ENCODE data around the gene ALDH2.

Gene ALDH2

DNA sequence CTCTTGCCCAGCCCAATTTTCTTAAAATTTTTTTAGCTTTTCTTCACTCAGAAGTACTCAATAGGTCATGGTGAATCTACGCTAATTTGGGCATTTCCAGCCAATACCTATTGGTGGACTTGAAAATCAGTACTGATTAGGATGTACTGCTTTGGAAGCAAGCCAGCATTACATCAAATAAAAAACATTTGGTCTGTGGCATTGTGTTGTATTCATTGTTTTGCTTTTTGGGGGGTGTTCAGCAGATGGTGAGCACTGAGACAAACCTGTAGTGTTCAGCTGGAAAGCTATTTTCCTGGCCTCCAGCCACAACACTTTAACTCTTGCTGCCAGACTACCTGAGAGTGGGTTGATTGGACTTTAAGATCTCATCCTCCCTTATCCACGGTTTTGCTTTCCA is 79.3 kb downstream of the ALDH2 start:
- Histone ChIP-seq H3K36me3 (peaks cover 63% of the 10 kb centered on the region), H3K9me3 (no peaks in the 10 kb centered on the region; the same call in 1 of the 2 replicates), H3K27me3 (no peaks in the 10 kb centered on the region), H3K4me1 (no peaks in the 10 kb centered on the region), H3K4me3 (ENCODE audit: low read depth, low read length) (no peak overlapping the region)
- TF ChIP-seq, protein P1, sequence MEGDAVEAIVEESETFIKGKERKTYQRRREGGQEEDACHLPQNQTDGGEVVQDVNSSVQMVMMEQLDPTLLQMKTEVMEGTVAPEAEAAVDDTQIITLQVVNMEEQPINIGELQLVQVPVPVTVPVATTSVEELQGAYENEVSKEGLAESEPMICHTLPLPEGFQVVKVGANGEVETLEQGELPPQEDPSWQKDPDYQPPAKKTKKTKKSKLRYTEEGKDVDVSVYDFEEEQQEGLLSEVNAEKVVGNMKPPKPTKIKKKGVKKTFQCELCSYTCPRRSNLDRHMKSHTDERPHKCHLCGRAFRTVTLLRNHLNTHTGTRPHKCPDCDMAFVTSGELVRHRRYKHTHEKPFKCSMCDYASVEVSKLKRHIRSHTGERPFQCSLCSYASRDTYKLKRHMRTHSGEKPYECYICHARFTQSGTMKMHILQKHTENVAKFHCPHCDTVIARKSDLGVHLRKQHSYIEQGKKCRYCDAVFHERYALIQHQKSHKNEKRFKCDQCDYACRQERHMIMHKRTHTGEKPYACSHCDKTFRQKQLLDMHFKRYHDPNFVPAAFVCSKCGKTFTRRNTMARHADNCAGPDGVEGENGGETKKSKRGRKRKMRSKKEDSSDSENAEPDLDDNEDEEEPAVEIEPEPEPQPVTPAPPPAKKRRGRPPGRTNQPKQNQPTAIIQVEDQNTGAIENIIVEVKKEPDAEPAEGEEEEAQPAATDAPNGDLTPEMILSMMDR (IDR thresholded peaks at IDR 0.05; ENCODE audit: low read depth, low read length) = no peak
- DNase-seq = no peak

DNA sequence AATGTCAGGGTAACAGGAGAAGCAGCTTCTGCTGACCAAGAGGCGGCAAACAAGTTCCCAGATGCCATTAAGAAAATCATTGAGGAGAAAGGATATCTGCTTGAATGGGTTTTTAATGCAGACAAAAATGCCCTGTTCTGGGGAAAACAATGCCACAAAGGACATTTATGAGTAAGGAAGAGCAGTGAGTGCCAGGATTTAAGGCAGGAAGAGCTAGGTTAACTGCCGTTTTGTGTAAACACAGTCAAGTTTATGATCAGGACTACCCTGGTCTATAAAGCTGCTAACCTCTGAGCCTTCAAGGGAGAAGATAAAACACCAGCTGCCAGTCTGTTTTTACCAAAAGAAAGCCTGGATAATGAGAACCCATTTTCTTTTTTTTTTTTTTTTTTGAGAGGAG is 83.8 kb downstream of the ALDH2 start:
- Histone ChIP-seq H3K4me3 (ENCODE audit: low read depth, low read length) (no peak overlapping the region), H3K4me1 (no peaks in the 10 kb centered on the region), H3K36me3 (peaks cover 47% of the 10 kb centered on the region), H3K9me3 (no peaks in the 10 kb centered on the region; the same call in 1 of the 2 replicates), H3K27me3 (no peaks in the 10 kb centered on the region)
- TF ChIP-seq, protein P1 (IDR thresholded peaks at IDR 0.05; ENCODE audit: low read depth, low read length) = no peak
- no peak for DNase-seq

DNA sequence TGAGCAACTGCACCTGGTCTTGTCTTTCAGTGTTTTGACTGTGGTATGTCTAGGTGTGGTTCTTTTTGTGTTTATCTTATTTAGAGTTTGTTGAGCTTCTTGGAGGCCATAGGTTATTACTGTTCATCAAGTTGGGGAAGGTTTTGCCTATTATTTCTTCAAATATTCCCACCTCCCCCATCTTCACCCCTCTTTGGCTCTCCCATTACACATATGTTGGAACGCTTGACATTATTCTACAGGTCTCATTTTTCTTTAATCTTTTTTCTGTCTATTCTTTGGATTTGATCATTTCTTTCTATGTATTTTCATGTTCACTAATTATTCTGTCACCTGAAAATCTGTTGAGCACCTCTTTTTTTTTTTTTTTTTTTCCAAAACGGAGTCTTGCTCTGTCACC is 91.5 kb downstream of the ALDH2 start:
- Histone ChIP-seq H3K4me1 (no peaks in the 10 kb centered on the region), H3K9me3 (0 out of 2 replicates have a peak, but pooled peaks cover 3% of the 10 kb centered on the region), H3K36me3 (peaks cover 9% of the 10 kb centered on the region), H3K27me3 (no peaks in the 10 kb centered on the region), H3K4me3 (ENCODE audit: low read depth, low read length) (no peak overlapping the region)
- TF ChIP-seq, protein P1 (IDR thresholded peaks at IDR 0.05; ENCODE audit: low read depth, low read length) = no peak
- no peak for DNase-seq

DNA sequence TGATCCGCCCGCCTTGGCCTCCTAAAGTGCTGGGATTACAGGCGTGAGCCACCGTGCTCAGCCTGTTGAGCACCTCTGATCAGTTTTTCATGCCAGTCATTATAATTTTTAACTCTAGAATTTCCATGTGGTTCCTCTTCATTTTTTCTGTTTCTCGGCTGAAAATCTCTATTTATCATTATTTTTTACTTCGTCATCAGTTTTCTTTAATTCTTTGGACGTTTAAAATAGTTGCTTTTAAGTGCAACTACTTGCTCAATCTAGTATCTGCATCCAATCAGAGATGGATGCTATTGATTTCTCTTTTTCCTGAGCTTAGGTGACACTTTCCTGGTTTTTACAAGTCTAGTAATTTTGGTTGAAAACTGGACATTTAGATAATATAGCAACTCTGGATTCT is 92.0 kb downstream of the ALDH2 start:
- 0 out of 2 replicates have a peak, but pooled peaks cover 3% of the 10 kb centered on the region for H3K9me3 ChIP-seq
- peaks cover 9% of the 10 kb centered on the region for H3K36me3 ChIP-seq
- no peaks in the 10 kb centered on the region for H3K27me3 ChIP-seq
- no peaks in the 10 kb centered on the region for H3K4me1 ChIP-seq
- TF ChIP-seq, protein P1 (IDR thresholded peaks at IDR 0.05; ENCODE audit: low read depth, low read length) = no peak
- no peak for DNase-seq
- H3K4me3 ChIP-seq (ENCODE audit: low read depth, low read length) = no peak overlapping the region

DNA sequence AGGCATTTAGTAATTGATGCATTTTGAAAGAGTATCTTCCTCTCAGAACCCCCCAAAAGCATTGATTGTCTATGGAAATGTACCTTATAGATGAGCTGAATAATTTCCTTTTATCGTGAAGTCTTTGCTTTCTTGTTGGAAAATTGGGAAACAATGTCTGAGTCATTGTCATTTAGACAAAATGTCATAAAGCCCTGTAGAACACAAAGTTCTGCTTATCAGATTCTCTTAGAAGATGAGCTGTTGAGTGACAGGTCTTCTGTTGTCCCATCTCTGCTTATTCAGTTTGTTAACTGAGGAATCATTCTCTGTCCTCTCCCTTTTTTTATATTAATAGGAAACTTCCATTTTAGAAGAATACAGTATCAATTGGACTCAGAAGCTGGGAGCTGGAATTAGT is 98.2 kb downstream of the ALDH2 start:
- Histone ChIP-seq H3K27me3 (no peaks in the 10 kb centered on the region), H3K9me3 (no peaks in the 10 kb centered on the region), H3K4me1 (no peaks in the 10 kb centered on the region), H3K4me3 (ENCODE audit: low read depth, low read length) (no peak overlapping the region), H3K36me3 (peaks cover 37% of the 10 kb centered on the region)
- DNase-seq = no peak
- TF ChIP-seq, protein P1 (IDR thresholded peaks at IDR 0.05; ENCODE audit: low read depth, low read length) = no peak

Measured in BE2C (cell line).